Liver (tissue), 9 donors: ENCODE measurements around the gene VASH1. TPM values are rescaled to one million over a fixed set of nuclear protein-coding genes. Genes with fewer than 3 reads are reported as not detected.

Experiments used
- DNase-seq: peaks from one replicate; pipeline ENCODE4 v3.0.0-alpha.2; 2017; ENCODE audit warnings: low spot score
- H3K27ac ChIP-seq, 2 donors: one replicate each; pipeline ENCODE4 v1.7.0; 2013; ENCODE audit warnings: inconsistent platforms in 2 of 2, low read length in 2 of 2, control low read depth in 1 of 2, low read depth in 1 of 2, mild to moderate bottlenecking in 1 of 2
- H3K27me3 ChIP-seq, 4 donors: one replicate each; pipeline versions ENCODE4 v1.6.1 to v1.7.0; 2013; ENCODE audit warnings: low read length in 3 of 4, inconsistent platforms in 1 of 4, mild to moderate bottlenecking in 1 of 4, moderate library complexity in 1 of 4; ENCODE audit not compliant: control insufficient read depth in 4 of 4, insufficient read depth in 4 of 4
- H3K36me3 ChIP-seq, 4 donors: one replicate each; pipeline versions ENCODE4 v1.6.1 to v1.7.0; 2013; ENCODE audit warnings: low read length in 3 of 4, mild to moderate bottlenecking in 3 of 4, low read depth in 1 of 4, moderate library complexity in 1 of 4; ENCODE audit not compliant: control insufficient read depth in 4 of 4, insufficient read depth in 3 of 4
- H3K4me1 ChIP-seq, 4 donors: one replicate each; pipeline versions ENCODE4 v1.6.1 to v1.7.0; 2013; ENCODE audit warnings: low read length in 3 of 4, mild to moderate bottlenecking in 3 of 4, moderate library complexity in 1 of 4; ENCODE audit not compliant: control insufficient read depth in 4 of 4, insufficient read depth in 4 of 4
- H3K4me3 ChIP-seq, 3 donors: one replicate each; pipeline versions ENCODE4 v1.6.1 to v1.7.0; 2013; ENCODE audit warnings: low read length in 3 of 3, control low read depth in 1 of 3, low read depth in 1 of 3, mild to moderate bottlenecking in 1 of 3
- H3K9ac ChIP-seq, 2 donors: one replicate each; pipeline ENCODE4 v1.7.0; 2013; ENCODE audit warnings: low read length in 2 of 2, mild to moderate bottlenecking in 2 of 2, moderate library complexity in 2 of 2, control low read depth in 1 of 2, low read depth in 1 of 2
- H3K9me3 ChIP-seq, 4 donors: one replicate each; pipeline versions ENCODE4 v1.6.1 to v1.7.0; 2013; ENCODE audit warnings: low read length in 3 of 4; ENCODE audit not compliant: control insufficient read depth in 4 of 4
- EGR1 ChIP-seq, 2 donors: IDR thresholded peaks; 2 replicates each; pipeline ENCODE4 v1.6.1; 2016 to 2018; ENCODE audit warnings: antibody characterized with exemption in 2 of 2, low read depth in 2 of 2
- FOXA1 ChIP-seq: IDR thresholded peaks from 2 replicates; pipeline ENCODE4 v1.6.1; 2016; ENCODE audit warnings: antibody characterized with exemption
- FOXA2 ChIP-seq: IDR thresholded peaks from 2 replicates; pipeline ENCODE4 v1.6.1; 2016; ENCODE audit warnings: antibody characterized with exemption
- GABPA ChIP-seq, 2 donors: IDR thresholded peaks in 1 of 2; conservative IDR thresholded peaks in 1 of 2; 2 replicates each; pipeline ENCODE4 v1.6.1; 2016; ENCODE audit warnings: antibody characterized with exemption in 2 of 2, mild to moderate bottlenecking in 1 of 2, moderate library complexity in 1 of 2
- HNF4A ChIP-seq, 2 donors: conservative IDR thresholded peaks; 2 replicates each; pipeline ENCODE4 v1.6.1; 2016; ENCODE audit warnings: antibody characterized with exemption in 2 of 2, mild to moderate bottlenecking in 2 of 2
- JUND ChIP-seq, 2 donors: IDR thresholded peaks; 2 replicates each; pipeline ENCODE4 v1.6.1; 2016; ENCODE audit warnings: antibody characterized with exemption in 2 of 2
- NR2F2 ChIP-seq: IDR thresholded peaks from 2 replicates; pipeline ENCODE4 v1.6.1; 2016; ENCODE audit warnings: antibody characterized with exemption
- RAD21 ChIP-seq, 2 donors: IDR thresholded peaks; 2 replicates each; pipeline ENCODE4 v1.6.1; 2016; ENCODE audit warnings: antibody characterized with exemption in 2 of 2, mild to moderate bottlenecking in 2 of 2
- RXRA ChIP-seq, 2 donors: IDR thresholded peaks; 2 replicates each; pipeline ENCODE4 v1.6.1; 2017 to 2018; ENCODE audit warnings: antibody characterized with exemption in 2 of 2, mild to moderate bottlenecking in 1 of 2
- SP1 ChIP-seq: IDR thresholded peaks from 2 replicates; pipeline ENCODE4 v1.6.1; 2018; ENCODE audit warnings: antibody characterized with exemption, mild to moderate bottlenecking
- TAF1 ChIP-seq: conservative IDR thresholded peaks from 2 replicates; pipeline ENCODE4 v1.6.1; 2016; ENCODE audit warnings: antibody characterized with exemption, mild to moderate bottlenecking
- YY1 ChIP-seq: IDR thresholded peaks from 2 replicates; pipeline ENCODE4 v1.6.1; 2016; ENCODE audit warnings: antibody characterized with exemption, mild to moderate bottlenecking
- WGBS: extraction: QIAGEN DNeasy Blood & Tissue Kit; methylation state at CpG from one replicate; pipeline ENCODE4 v1.1.7; 2013; 5-methylcytosine and 5-hydroxymethylcytosine counted together
- polyA plus RNA-seq, 2 donors: library from polyadenylated mRNA; stranded (reverse) in 1 of 2; unstranded in 1 of 2; fragments of 200-250 nt in 1 of 2; fragments of >200 nt in 1 of 2; fragmentation: Nextera tagmentation in 1 of 2; extraction: Ambion mirVana in 1 of 2; gene quantifications; one replicate each; pipeline versions ENCODE4 v1.2.1 to v1.2.3, GENCODE V29; 2013 to 2015
- total RNA-seq, 2 donors: library from RNA; depleted of rRNA; stranded (reverse); fragments of >200 nt; gene quantifications; one replicate each; pipeline ENCODE4 v1.2.3, GENCODE V29; 2014
- TF ChIP-seq, protein P1 (sequence below): IDR thresholded peaks from 2 replicates; pipeline ENCODE4 v1.6.1; 2016; ENCODE audit warnings: antibody characterized with exemption
- TF ChIP-seq, protein P2 (sequence below): fragments of 150-350 bp; IDR thresholded peaks from 2 replicates; pipeline ENCODE4 v1.5.1; 2017; ENCODE audit warnings: improper control_type of control experiment, low read depth, low read length; ENCODE audit not compliant: missing input control
- TF ChIP-seq, protein P3 (sequence below): IDR thresholded peaks from 2 replicates; pipeline ENCODE4 v1.6.1; 2016; ENCODE audit warnings: antibody characterized with exemption, mild to moderate bottlenecking
- TF ChIP-seq, protein P4 (sequence below): IDR thresholded peaks from 2 replicates; pipeline ENCODE4 v1.6.1; 2016; ENCODE audit warnings: antibody characterized with exemption
- TF ChIP-seq, protein P5 (sequence below): IDR thresholded peaks from 2 replicates; pipeline ENCODE4 v1.6.1; 2016; ENCODE audit warnings: antibody characterized with exemption
- donor health status: healthy.
- donor health status: healthy.
- donor health status: healthy.
- donor health status: healthy.
- donor health status: healthy.

VASH1 gene
- total and polyA plus RNA-seq, 4 donors = 0.94 to 5.9 (median 4.3) TPM

DNA sequence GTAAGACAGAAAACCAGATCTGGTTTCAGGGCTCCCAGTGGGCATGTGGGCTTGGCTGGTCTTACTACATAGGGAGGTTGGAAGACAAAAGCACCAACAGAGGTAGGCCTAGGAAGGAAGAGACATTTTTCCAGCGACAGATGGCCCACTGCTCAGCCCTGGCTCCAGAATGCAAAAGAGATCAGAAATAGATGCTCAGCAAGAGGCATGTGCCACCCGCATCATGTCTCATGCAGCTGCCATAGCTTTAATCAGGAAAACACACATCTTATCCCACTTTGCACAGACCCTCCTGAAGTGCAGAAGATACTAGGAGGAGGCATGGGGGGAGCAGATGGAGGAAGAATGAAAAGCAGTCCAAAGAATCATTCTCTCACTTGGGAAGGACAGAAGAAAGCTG is 25.3 kb downstream of the VASH1 start:
- H3K4me3 ChIP-seq = no peak overlapping the region
- no peak overlapping the region for H3K27ac ChIP-seq
- H3K27me3 ChIP-seq = no peaks in the 10 kb centered on the region
- peaks cover 0 to 2% (median 0%) of the 10 kb centered on the region in 4 donors for H3K4me1 ChIP-seq
- H3K36me3 ChIP-seq = peaks cover 4 to 59% (median 43%) of the 10 kb centered on the region in 4 donors
- no peak for DNase-seq
- TF ChIP-seq JUND (IDR thresholded peaks at IDR 0.05) = no peak
- no peak for TF ChIP-seq RAD21 (IDR thresholded peaks at IDR 0.05)
- no peak for TF ChIP-seq FOXA1
- TF ChIP-seq, protein P1, sequence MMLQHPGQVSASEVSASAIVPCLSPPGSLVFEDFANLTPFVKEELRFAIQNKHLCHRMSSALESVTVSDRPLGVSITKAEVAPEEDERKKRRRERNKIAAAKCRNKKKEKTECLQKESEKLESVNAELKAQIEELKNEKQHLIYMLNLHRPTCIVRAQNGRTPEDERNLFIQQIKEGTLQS = no peak
- no peak for TF ChIP-seq EGR1 (IDR thresholded peaks at IDR 0.05; ENCODE audit: low read depth in 2 of 2)
- TF ChIP-seq, protein P2, sequence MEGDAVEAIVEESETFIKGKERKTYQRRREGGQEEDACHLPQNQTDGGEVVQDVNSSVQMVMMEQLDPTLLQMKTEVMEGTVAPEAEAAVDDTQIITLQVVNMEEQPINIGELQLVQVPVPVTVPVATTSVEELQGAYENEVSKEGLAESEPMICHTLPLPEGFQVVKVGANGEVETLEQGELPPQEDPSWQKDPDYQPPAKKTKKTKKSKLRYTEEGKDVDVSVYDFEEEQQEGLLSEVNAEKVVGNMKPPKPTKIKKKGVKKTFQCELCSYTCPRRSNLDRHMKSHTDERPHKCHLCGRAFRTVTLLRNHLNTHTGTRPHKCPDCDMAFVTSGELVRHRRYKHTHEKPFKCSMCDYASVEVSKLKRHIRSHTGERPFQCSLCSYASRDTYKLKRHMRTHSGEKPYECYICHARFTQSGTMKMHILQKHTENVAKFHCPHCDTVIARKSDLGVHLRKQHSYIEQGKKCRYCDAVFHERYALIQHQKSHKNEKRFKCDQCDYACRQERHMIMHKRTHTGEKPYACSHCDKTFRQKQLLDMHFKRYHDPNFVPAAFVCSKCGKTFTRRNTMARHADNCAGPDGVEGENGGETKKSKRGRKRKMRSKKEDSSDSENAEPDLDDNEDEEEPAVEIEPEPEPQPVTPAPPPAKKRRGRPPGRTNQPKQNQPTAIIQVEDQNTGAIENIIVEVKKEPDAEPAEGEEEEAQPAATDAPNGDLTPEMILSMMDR = no peak
- TF ChIP-seq NR2F2 = no peak
- TF ChIP-seq GABPA (IDR thresholded peaks at IDR 0.05 in 1 of 2, conservative IDR thresholded peaks at IDR 0.05 in 1 of 2) = no peak
- TF ChIP-seq, protein P3, sequence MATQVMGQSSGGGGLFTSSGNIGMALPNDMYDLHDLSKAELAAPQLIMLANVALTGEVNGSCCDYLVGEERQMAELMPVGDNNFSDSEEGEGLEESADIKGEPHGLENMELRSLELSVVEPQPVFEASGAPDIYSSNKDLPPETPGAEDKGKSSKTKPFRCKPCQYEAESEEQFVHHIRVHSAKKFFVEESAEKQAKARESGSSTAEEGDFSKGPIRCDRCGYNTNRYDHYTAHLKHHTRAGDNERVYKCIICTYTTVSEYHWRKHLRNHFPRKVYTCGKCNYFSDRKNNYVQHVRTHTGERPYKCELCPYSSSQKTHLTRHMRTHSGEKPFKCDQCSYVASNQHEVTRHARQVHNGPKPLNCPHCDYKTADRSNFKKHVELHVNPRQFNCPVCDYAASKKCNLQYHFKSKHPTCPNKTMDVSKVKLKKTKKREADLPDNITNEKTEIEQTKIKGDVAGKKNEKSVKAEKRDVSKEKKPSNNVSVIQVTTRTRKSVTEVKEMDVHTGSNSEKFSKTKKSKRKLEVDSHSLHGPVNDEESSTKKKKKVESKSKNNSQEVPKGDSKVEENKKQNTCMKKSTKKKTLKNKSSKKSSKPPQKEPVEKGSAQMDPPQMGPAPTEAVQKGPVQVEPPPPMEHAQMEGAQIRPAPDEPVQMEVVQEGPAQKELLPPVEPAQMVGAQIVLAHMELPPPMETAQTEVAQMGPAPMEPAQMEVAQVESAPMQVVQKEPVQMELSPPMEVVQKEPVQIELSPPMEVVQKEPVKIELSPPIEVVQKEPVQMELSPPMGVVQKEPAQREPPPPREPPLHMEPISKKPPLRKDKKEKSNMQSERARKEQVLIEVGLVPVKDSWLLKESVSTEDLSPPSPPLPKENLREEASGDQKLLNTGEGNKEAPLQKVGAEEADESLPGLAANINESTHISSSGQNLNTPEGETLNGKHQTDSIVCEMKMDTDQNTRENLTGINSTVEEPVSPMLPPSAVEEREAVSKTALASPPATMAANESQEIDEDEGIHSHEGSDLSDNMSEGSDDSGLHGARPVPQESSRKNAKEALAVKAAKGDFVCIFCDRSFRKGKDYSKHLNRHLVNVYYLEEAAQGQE = no peak
- no peak for TF ChIP-seq TAF1
- no peak for TF ChIP-seq FOXA2
- no peak for TF ChIP-seq YY1
- TF ChIP-seq HNF4A (conservative IDR thresholded peaks at IDR 0.05) = no peak
- TF ChIP-seq, protein P4, sequence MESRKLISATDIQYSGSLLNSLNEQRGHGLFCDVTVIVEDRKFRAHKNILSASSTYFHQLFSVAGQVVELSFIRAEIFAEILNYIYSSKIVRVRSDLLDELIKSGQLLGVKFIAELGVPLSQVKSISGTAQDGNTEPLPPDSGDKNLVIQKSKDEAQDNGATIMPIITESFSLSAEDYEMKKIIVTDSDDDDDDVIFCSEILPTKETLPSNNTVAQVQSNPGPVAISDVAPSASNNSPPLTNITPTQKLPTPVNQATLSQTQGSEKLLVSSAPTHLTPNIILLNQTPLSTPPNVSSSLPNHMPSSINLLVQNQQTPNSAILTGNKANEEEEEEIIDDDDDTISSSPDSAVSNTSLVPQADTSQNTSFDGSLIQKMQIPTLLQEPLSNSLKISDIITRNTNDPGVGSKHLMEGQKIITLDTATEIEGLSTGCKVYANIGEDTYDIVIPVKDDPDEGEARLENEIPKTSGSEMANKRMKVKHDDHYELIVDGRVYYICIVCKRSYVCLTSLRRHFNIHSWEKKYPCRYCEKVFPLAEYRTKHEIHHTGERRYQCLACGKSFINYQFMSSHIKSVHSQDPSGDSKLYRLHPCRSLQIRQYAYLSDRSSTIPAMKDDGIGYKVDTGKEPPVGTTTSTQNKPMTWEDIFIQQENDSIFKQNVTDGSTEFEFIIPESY = no peak
- TF ChIP-seq SP1 = no peak
- no peak for TF ChIP-seq RXRA (IDR thresholded peaks at IDR 0.05)
- H3K9me3 ChIP-seq = no peaks in the 10 kb centered on the region
- no peak overlapping the region for H3K9ac ChIP-seq
- 95% methylated on average over 2 of the region's 2 CpGs for WGBS

DNA sequence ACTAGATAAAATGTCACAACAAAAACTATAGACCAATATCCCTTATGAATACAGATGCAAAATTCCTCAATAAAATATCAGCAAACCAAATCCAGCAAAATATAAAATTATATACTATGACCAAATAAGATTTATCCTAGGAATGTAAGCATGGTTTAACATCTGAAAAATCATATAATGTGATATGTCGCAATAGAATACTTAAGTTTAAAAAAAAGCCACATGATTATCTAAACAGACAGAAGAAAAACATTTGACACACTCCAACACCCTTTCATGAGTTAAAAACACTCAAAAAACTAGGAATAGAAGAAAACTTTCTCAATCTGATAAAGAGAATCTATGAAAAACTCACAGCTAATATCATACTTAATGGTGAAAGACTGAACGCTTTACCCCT is 31.2 kb downstream of the VASH1 start:
- Histone ChIP-seq H3K9me3 (no peaks in the 10 kb centered on the region), H3K36me3 (peaks cover 2 to 42% (median 34%) of the 10 kb centered on the region in 4 donors), H3K27me3 (no peaks in the 10 kb centered on the region), H3K4me1 (no peaks in the 10 kb centered on the region), H3K4me3 (no peak overlapping the region), H3K27ac (no peak overlapping the region), H3K9ac (no peak overlapping the region)
- 99% methylated on average over 2 of the region's 2 CpGs for WGBS
- no peak for DNase-seq
- no peak for TF ChIP-seq NR2F2
- no peak for TF ChIP-seq RAD21 (IDR thresholded peaks at IDR 0.05)
- TF ChIP-seq, protein P5, sequence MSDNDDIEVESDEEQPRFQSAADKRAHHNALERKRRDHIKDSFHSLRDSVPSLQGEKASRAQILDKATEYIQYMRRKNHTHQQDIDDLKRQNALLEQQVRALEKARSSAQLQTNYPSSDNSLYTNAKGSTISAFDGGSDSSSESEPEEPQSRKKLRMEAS = no peak
- TF ChIP-seq, protein P1 = no peak
- TF ChIP-seq FOXA1 = no peak
- TF ChIP-seq RXRA (IDR thresholded peaks at IDR 0.05) = no peak
- no peak for TF ChIP-seq JUND (IDR thresholded peaks at IDR 0.05)
